Mucosa of descending colon (tissue), 3 donors: ENCODE results near the gene MSANTD1. TPM values are rescaled to one million over a fixed set of nuclear protein-coding genes. Genes with fewer than 3 reads are reported as not detected.

ENCODE experiments used
- ATAC-seq: fragments of 200-7000 bp; cut with Tn5 transposase; one replicate; pipeline ENCODE4 v1.9.1; 2020; ENCODE audit warnings: mild to moderate bottlenecking, moderate library complexity
- DNase-seq, 3 donors: peaks; one replicate each; pipeline ENCODE4 v3.0.0-alpha.2; 2020
- H3K36me3 ChIP-seq: fragments of 200-600 bp; one replicate; pipeline ENCODE4 v1.8.0; 2021; ENCODE audit warnings: low read depth, mild to moderate bottlenecking
- H3K4me1 ChIP-seq: fragments of 200-600 bp; one replicate; pipeline ENCODE4 v1.8.0; 2021; ENCODE audit warnings: low read depth, mild to moderate bottlenecking
- H3K4me3 ChIP-seq: fragments of 200-600 bp; one replicate; pipeline ENCODE4 v1.8.0; 2021; ENCODE audit warnings: mild to moderate bottlenecking
- H3K9me3 ChIP-seq: fragments of 200-600 bp; one replicate; pipeline ENCODE4 v1.8.0; 2021; ENCODE audit warnings: mild to moderate bottlenecking
- CTCF ChIP-seq: fragments of 200-600 bp; IDR thresholded peaks from one replicate; pipeline ENCODE4 v1.8.0; 2022; ENCODE audit warnings: antibody characterized with exemption, mild to moderate bottlenecking
- intact Hi-C, 2 donors: fragments of 100-400 bp; cut with DNase I in 1 of 2; cut with micrococcal nuclease in 1 of 2; formaldehyde crosslinking; loops; one replicate each; pipeline versions ENCODE4 v1.11.0 to v1.11.1; 2022; cut with DNase I, micrococcal nuclease
- total RNA-seq, 3 donors: library from RNA; stranded (reverse); fragmentation: NEBNext Ultra II Directional in 2 of 3; extraction: Animal tissue kit (Norgen Biotek cat#: 25700) in 2 of 3; gene quantifications; one replicate each; pipeline versions ENCODE4 v1.2.1 to v1.2.4, GENCODE V29; 2021 to 2023
- donor health status: DM: no; HTN: no; CAD: no; lungs with moderate emphysema.
- donor health status: DM: no; HTN: no; CAD: no.
- donor health status: DM: no; HTN: yes; CAD: no.

The MSANTD1 gene
- total RNA-seq, 3 donors from 2014 or later: 0.58 to 1.3 (median 0.69) TPM

- intact Hi-C loops: no loop called here
- TF ChIP-seq CTCF: no peak
- Histone ChIP-seq H3K4me3 (no peak overlapping the region), H3K36me3 (no peaks in the 10 kb centered on the region), H3K9me3 (no peaks in the 10 kb centered on the region), H3K4me1 (no peaks in the 10 kb centered on the region)
- ATAC-seq (no peak), DNase-seq (no peak)
These were observed 31.5 kb downstream of the MSANTD1 start for GRCh38 chr4:3280466-3280865.

- intact Hi-C loops: no loop called here
- Histone ChIP-seq H3K4me1 (no peaks in the 10 kb centered on the region), H3K9me3 (no peaks in the 10 kb centered on the region), H3K4me3 (no peak overlapping the region), H3K36me3 (no peaks in the 10 kb centered on the region)
- no peak for TF ChIP-seq CTCF
- ATAC-seq (no peak), DNase-seq (no peak)
These were observed 34.5 kb downstream of the MSANTD1 start for GRCh38 chr4:3283483-3283882.

- no peak overlapping the region for H3K4me3 ChIP-seq
- no peaks in the 10 kb centered on the region for H3K4me1 ChIP-seq
- H3K9me3 ChIP-seq: no peaks in the 10 kb centered on the region
- no peak for DNase-seq
- no peaks in the 10 kb centered on the region for H3K36me3 ChIP-seq
- no peak for TF ChIP-seq CTCF
- ATAC-seq: no peak
- intact Hi-C loops: no loop called here
These were observed 35.0 kb downstream of the MSANTD1 start for GRCh38 chr4:3283916-3284315.

DNA sequence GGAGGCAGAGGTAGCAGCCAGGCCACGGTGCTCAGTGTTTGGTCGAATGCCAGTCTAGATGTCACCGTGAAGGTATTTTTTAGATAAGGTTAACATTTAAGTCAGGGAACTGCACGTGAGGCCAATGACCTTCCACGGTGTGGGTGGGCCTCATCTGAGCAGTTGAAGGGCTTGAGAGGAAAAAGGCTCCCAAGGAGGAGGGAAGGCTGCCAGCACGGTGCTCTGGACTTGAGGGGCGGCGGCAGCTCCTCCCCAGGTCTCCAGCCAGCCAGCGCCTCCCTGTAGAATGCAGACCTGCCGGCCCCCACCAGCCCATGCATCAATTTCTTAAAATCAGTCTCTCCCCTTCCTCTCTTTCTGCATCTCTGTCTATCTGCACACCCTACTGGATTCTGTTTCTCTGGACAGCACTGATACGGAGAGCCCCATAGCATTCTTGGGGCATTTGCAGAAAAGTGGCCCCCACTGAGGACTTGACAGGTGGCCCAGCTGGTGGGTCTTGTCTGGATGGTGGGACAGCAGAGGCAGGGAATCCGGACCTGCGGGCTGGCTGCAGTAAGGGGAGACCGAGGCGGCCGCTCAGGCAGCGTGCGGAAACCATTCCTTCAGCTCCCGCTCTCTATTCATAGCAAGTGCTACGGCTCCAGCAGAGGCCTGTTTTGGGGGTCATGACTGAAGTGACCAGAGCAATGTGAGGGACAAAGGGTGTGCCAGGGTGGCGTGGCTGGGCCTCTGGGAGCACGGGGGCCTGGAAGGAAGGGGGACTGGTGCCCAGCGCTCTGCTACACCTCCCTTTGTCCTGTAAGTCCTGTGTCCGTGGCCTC, 36.0 kb downstream of the MSANTD1 start:
- no peak for TF ChIP-seq CTCF
- no peaks in the 10 kb centered on the region for H3K9me3 ChIP-seq
- no peak for DNase-seq
- intact Hi-C loops: no loop called here
- no peaks in the 10 kb centered on the region for H3K4me1 ChIP-seq
- H3K4me3 ChIP-seq: no peak overlapping the region
- no peaks in the 10 kb centered on the region for H3K36me3 ChIP-seq
- ATAC-seq: no peak

DNA sequence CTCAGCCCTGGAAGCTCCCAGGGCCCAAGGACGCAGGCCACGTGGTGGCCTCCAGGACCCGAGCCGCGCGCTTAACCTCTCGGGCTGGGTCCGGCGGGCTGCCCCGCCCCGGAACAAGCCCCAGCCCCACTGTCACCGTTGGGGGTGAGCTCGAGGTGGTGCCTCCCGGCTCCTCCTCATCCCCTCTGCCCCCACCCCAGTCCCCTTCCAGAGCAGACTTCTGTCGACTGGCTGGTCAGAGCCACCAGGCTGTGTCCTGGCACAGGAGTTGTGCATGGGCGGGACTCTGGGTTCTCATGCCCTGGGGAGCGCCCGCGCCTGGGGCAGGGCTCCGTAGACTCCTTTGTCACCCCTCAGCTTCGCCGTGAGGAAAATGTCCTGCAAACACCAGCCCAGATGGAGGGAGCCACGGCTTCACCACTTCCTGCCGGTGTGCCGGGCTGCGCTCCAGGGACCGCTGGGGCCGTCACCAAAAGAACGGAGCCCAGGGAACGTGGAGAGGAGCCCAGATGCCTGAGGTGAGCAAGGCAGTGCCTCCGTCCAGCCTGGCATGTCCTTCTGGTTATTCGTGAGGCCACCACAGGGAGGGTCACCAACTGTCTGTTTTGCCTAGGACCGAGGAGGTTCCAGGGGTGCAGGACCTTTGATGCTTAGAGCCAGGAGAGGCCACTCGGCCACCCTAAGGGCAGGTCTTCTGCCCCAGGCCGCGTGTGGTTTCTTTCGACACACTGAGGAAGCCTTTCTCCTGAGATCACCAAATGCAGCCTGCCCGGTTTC, 36.8 kb downstream of the MSANTD1 start:
- peak in 2 of 3 donors; percentile 32 to 54 for DNase-seq
- TF ChIP-seq CTCF: no peak
- Histone ChIP-seq H3K36me3 (no peaks in the 10 kb centered on the region), H3K4me3 (no peak overlapping the region), H3K4me1 (peaks cover 2% of the 10 kb centered on the region), H3K9me3 (no peaks in the 10 kb centered on the region)
- ATAC-seq: peak; percentile 47
- intact Hi-C loops: no loop called here
